ENCODE results near the gene TEX261. TPM values are rescaled to one million over a fixed set of nuclear protein-coding genes. Genes with fewer than 3 reads are reported as not detected.

Gene TEX261
- total RNA-seq, 1 experiment from 2014 or later, result 70.0 TPM

GRCh38 chr2:70988726-70989648 is 5.7 kb downstream of the TEX261 start:
- DNase-seq, result peak in 1 of 2 experiments; percentile 30
- Mint-ChIP-seq H3K9me3 (ENCODE audit: unreplicated experiment) (no peaks in the 10 kb centered on the region), H3K4me1 (ENCODE audit: low read depth, unreplicated experiment) (no peaks in the 10 kb centered on the region), H3K4me3 (ENCODE audit: unreplicated experiment) (no peak overlapping the region), H3K36me3 (ENCODE audit: insufficient read depth, unreplicated experiment) (peaks cover 21% of the 10 kb centered on the region), H3K27me3 (ENCODE audit: insufficient read depth, unreplicated experiment) (no peaks in the 10 kb centered on the region), H3K27ac (ENCODE audit: unreplicated experiment) (no peak overlapping the region)
- H3K36me3 ChIP-seq (ENCODE audit: control insufficient read depth, insufficient read depth, low read length), result peaks cover 1% of the 10 kb centered on the region; the same call in 1 of the 2 replicates
- intact Hi-C loops (cut with micrococcal nuclease; ENCODE audit: unreplicated experiment), result no loop called here
- CTCF ChIA-PET, result no interaction called here
- H3K9me3 ChIP-seq, result no peaks in the 10 kb centered on the region
- no peak overlapping the region for H3K4me3 ChIP-seq (ENCODE audit: low read depth, low read length)
- POLR2A ChIA-PET, result no interaction called here
- no peaks in the 10 kb centered on the region for H3K27me3 ChIP-seq (replicated peaks; ENCODE audit: control insufficient read depth, insufficient read depth, low read length)
- H3K4me1 ChIP-seq, result peaks cover 9% of the 10 kb centered on the region
- no peak for TF ChIP-seq CTCF (IDR thresholded peaks at IDR 0.05; ENCODE audit: insufficient read depth in 1 of 2, low read depth in 1 of 2, low read length in 1 of 2, severe bottlenecking in 1 of 2, unreplicated experiment in 1 of 2)
- BruUV-seq (replicated peaks), result no TSS peak

GRCh38 chr2:70988151-70988550 is 6.5 kb downstream of the TEX261 start:
- no peaks in the 10 kb centered on the region for H3K27me3 ChIP-seq (replicated peaks; ENCODE audit: control insufficient read depth, insufficient read depth, low read length)
- no peak overlapping the region for H3K27ac Mint-ChIP-seq (ENCODE audit: unreplicated experiment)
- no peaks in the 10 kb centered on the region for H3K9me3 ChIP-seq
- H3K36me3 Mint-ChIP-seq (ENCODE audit: insufficient read depth, unreplicated experiment), result peaks cover 21% of the 10 kb centered on the region
- no peaks in the 10 kb centered on the region for H3K27me3 Mint-ChIP-seq (ENCODE audit: insufficient read depth, unreplicated experiment)
- intact Hi-C loops (cut with micrococcal nuclease; ENCODE audit: unreplicated experiment), result no loop called here
- peaks cover 2% of the 10 kb centered on the region for H3K4me1 ChIP-seq
- no peaks in the 10 kb centered on the region for H3K9me3 Mint-ChIP-seq (ENCODE audit: unreplicated experiment)
- H3K4me3 ChIP-seq (ENCODE audit: low read depth, low read length), result no peak overlapping the region
- TF ChIP-seq CTCF (IDR thresholded peaks at IDR 0.05; ENCODE audit: insufficient read depth in 1 of 2, low read depth in 1 of 2, low read length in 1 of 2, severe bottlenecking in 1 of 2, unreplicated experiment in 1 of 2), result no peak
- CTCF ChIA-PET, result no interaction called here
- DNase-seq, result no peak
- peaks cover 1% of the 10 kb centered on the region; the same call in 1 of the 2 replicates for H3K36me3 ChIP-seq (ENCODE audit: control insufficient read depth, insufficient read depth, low read length)
- BruUV-seq (replicated peaks), result no TSS peak
- H3K4me3 Mint-ChIP-seq (ENCODE audit: unreplicated experiment), result no peak overlapping the region
- POLR2A ChIA-PET, result no interaction called here
- no peaks in the 10 kb centered on the region for H3K4me1 Mint-ChIP-seq (ENCODE audit: low read depth, unreplicated experiment)

- no peaks in the 10 kb centered on the region for H3K9me3 ChIP-seq
- TSS peak; percentile 29 for BruUV-seq (replicated peaks)
- no peaks in the 10 kb centered on the region for H3K27me3 Mint-ChIP-seq (ENCODE audit: insufficient read depth, unreplicated experiment)
- no peak overlapping the region for H3K4me3 ChIP-seq (ENCODE audit: low read depth, low read length)
- H3K9me3 Mint-ChIP-seq (ENCODE audit: unreplicated experiment), result no peaks in the 10 kb centered on the region
- peaks cover 1% of the 10 kb centered on the region; the same call in 1 of the 2 replicates for H3K36me3 ChIP-seq (ENCODE audit: control insufficient read depth, insufficient read depth, low read length)
- no peaks in the 10 kb centered on the region for H3K4me1 Mint-ChIP-seq (ENCODE audit: low read depth, unreplicated experiment)
- no peak for DNase-seq
- intact Hi-C loops (cut with micrococcal nuclease; ENCODE audit: unreplicated experiment), result no loop called here
- ChIA-PET CTCF (no interaction called here), POLR2A (no interaction called here)
- no peak overlapping the region for H3K4me3 Mint-ChIP-seq (ENCODE audit: unreplicated experiment)
- no peak overlapping the region for H3K27ac Mint-ChIP-seq (ENCODE audit: unreplicated experiment)
- H3K4me1 ChIP-seq, result no peaks in the 10 kb centered on the region
- H3K27me3 ChIP-seq (replicated peaks; ENCODE audit: control insufficient read depth, insufficient read depth, low read length), result no peaks in the 10 kb centered on the region
- peaks cover 21% of the 10 kb centered on the region for H3K36me3 Mint-ChIP-seq (ENCODE audit: insufficient read depth, unreplicated experiment)
- no peak for TF ChIP-seq CTCF (IDR thresholded peaks at IDR 0.05; ENCODE audit: insufficient read depth in 1 of 2, low read depth in 1 of 2, low read length in 1 of 2, severe bottlenecking in 1 of 2, unreplicated experiment in 1 of 2)
These were observed 7.3 kb downstream of the TEX261 start for GRCh38 chr2:70987386-70987785.

Measured in Caco-2 (cell line).